SK-N-SH treated with all-trans-retinoic acid at 6 μM for 48 hours (cell line): ENCODE data around the gene CORT.

ENCODE experiments used
- CSDC2 ChIP-seq: fragments of 250-450 bp; sonication (Bioruptor Pico); IDR thresholded peaks from 2 replicates; pipeline ENCODE4 v1.5.0; 2020; ENCODE audit warnings: mild to moderate bottlenecking, moderate library complexity
- TF ChIP-seq, protein P1 (sequence below): fragments of 250-450 bp; sonication (Bioruptor Pico); IDR thresholded peaks from 2 replicates; pipeline ENCODE4 v1.5.1; 2021; ENCODE audit warnings: mild to moderate bottlenecking, moderate library complexity

DNA sequence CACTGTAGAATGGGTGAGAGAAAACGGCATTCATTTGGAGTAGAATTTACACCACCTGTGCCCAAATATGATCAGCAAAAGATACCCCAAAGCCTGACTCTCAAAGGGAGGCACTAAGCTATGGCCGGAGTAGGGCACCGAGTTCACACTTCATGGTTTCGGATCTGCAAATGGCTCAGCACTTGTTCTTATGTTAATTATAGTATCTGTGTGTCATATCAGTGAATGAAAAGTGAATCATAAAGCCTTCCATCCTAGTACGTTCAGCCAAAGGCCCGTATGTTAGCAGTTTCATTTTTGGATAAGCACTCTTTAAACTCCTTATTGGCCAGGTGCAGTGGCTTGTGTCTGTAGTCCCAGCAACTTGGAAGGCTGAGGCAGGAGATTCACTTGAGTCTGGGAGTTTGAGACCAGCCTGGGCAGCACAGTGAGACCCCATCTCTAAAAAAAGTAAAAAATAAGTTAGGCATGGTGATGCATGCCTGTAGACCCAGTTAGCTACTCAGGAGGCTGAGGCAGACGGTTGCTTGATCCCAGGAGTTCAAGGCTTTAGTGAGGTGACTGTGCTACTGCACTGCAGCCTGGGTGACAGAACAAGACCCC, 4.9 kb upstream of the CORT start:
- TF ChIP-seq, protein P1, sequence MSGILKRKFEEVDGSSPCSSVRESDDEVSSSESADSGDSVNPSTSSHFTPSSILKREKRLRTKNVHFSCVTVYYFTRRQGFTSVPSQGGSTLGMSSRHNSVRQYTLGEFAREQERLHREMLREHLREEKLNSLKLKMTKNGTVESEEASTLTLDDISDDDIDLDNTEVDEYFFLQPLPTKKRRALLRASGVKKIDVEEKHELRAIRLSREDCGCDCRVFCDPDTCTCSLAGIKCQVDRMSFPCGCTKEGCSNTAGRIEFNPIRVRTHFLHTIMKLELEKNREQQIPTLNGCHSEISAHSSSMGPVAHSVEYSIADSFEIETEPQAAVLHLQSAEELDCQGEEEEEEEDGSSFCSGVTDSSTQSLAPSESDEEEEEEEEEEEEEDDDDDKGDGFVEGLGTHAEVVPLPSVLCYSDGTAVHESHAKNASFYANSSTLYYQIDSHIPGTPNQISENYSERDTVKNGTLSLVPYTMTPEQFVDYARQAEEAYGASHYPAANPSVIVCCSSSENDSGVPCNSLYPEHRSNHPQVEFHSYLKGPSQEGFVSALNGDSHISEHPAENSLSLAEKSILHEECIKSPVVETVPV (CRISPR knock-in tag) = no peak
- no peak for TF ChIP-seq CSDC2 (CRISPR knock-in tag)
